ENCODE results near the gene RBM6. TPM values are rescaled to one million over a fixed set of nuclear protein-coding genes. Genes with fewer than 3 reads are reported as not detected.

Gene RBM6
- total and polyA plus RNA-seq, 2 experiments from 2014 or later, result 66.6 to 97.6 TPM

DNA sequence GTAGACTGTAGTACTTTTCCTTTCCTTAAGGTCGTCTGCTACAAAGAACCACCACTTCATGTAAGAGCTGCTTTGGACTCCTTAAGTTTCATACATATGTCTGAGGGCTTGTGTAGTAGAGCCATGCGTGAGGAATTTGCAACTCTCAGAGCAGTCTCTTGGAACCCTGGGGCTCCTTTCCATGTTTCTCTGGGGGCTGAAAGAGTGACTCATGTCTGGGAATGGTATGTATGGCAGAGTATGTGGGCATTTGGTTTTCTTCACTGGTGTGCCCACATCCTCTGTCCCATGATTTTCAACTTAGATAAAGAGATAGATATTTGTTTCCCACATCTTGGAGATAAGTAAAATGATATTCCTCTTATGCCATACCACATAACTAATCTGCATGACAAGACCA lies 128.2 kb downstream of the RBM6 start (continued):
- TF ChIP-seq ZNF462 (CRISPR knock-in tag; IDR thresholded peaks at IDR 0.05), result no peak
- no peak for TF ChIP-seq NANOG (IDR thresholded peaks at IDR 0.05; ENCODE audit: borderline replicate concordance)
- TF ChIP-seq, protein P1, sequence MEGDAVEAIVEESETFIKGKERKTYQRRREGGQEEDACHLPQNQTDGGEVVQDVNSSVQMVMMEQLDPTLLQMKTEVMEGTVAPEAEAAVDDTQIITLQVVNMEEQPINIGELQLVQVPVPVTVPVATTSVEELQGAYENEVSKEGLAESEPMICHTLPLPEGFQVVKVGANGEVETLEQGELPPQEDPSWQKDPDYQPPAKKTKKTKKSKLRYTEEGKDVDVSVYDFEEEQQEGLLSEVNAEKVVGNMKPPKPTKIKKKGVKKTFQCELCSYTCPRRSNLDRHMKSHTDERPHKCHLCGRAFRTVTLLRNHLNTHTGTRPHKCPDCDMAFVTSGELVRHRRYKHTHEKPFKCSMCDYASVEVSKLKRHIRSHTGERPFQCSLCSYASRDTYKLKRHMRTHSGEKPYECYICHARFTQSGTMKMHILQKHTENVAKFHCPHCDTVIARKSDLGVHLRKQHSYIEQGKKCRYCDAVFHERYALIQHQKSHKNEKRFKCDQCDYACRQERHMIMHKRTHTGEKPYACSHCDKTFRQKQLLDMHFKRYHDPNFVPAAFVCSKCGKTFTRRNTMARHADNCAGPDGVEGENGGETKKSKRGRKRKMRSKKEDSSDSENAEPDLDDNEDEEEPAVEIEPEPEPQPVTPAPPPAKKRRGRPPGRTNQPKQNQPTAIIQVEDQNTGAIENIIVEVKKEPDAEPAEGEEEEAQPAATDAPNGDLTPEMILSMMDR (conservative IDR thresholded peaks at IDR 0.05; ENCODE audit: low read depth in 2 of 2), result no peak
- no peak for TF ChIP-seq ZNF331 (CRISPR knock-in tag; IDR thresholded peaks at IDR 0.05; ENCODE audit: low read depth)
- no peak for TF ChIP-seq EZH2phosphoT487 (IDR thresholded peaks at IDR 0.05; ENCODE audit: unreplicated experiment)
- TF ChIP-seq, protein P2, sequence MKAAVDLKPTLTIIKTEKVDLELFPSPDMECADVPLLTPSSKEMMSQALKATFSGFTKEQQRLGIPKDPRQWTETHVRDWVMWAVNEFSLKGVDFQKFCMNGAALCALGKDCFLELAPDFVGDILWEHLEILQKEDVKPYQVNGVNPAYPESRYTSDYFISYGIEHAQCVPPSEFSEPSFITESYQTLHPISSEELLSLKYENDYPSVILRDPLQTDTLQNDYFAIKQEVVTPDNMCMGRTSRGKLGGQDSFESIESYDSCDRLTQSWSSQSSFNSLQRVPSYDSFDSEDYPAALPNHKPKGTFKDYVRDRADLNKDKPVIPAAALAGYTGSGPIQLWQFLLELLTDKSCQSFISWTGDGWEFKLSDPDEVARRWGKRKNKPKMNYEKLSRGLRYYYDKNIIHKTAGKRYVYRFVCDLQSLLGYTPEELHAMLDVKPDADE (IDR thresholded peaks at IDR 0.05), result no peak

DNA sequence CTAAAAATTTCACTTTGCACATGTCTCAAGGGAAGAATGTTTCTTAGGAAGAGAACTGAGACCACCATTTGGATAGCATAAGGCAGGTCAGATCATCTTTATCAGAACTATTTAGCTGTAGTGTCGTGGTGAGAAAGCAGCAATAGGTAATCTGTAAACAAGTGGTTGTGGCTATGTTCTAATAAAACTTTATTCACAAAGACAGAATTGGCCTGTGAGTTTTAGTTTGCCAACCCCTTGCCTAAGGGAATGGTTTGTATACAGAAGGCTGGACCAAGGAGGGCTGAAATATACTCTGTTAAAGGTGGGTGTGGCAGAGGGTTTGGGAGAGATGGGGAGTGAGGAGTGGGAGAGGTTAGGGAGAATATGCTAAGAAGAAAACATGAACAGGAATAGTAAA lies 138.1 kb downstream of the RBM6 start:
- ATAC-seq (no peak), DNase-seq (ENCODE audit: low spot score) (no peak)
- Histone ChIP-seq H3K27me3 (ENCODE audit: insufficient read depth) (no peaks in the 10 kb centered on the region), H3K36me3 (ENCODE audit: insufficient read depth) (peaks cover 18% of the 10 kb centered on the region), H3F3A (replicated peaks; ENCODE audit: low read depth) (0 out of 2 replicates have a peak, but pooled peaks cover 2% of the 10 kb centered on the region), H2AFZ (no peak overlapping the region), H3K4me3 (no peak overlapping the region), H3K27ac (ENCODE audit: low read depth) (no peak overlapping the region), H4K20me1 (replicated peaks; ENCODE audit: insufficient read depth) (0 out of 2 replicates have a peak, but pooled peaks cover 6% of the 10 kb centered on the region), H3K9me2 (ENCODE audit: insufficient read depth) (no peaks in the 10 kb centered on the region), H3K4me2 (no peak overlapping the region), H3K79me2 (replicated peaks; ENCODE audit: insufficient read depth) (no peaks in the 10 kb centered on the region), H3K4me1 (ENCODE audit: insufficient read depth) (no peaks in the 10 kb centered on the region)
- Mint-ChIP-seq H3K4me3 (no peak overlapping the region), H3K9me3 (peaks cover 2% of the 10 kb centered on the region; the same call in 1 of the 3 replicates), H3K27ac (no peak overlapping the region), H3K27me3 (ENCODE audit: insufficient read depth, low read depth, poor library complexity) (peaks cover 7% of the 10 kb centered on the region), H3K36me3 (ENCODE audit: low read depth) (peaks cover 33% of the 10 kb centered on the region), H3K4me1 (no peaks in the 10 kb centered on the region)
- TF ChIP-seq STAT1 (IDR thresholded peaks at IDR 0.05; ENCODE audit: unreplicated experiment) (no peak), ZNF331 (CRISPR knock-in tag; IDR thresholded peaks at IDR 0.05; ENCODE audit: low read depth) (no peak), EZH2phosphoT487 (IDR thresholded peaks at IDR 0.05; ENCODE audit: unreplicated experiment) (no peak), NANOG (IDR thresholded peaks at IDR 0.05; ENCODE audit: borderline replicate concordance) (no peak)
- TF ChIP-seq, protein P1 (conservative IDR thresholded peaks at IDR 0.05; ENCODE audit: low read depth in 2 of 2), result no peak
- TF ChIP-seq, protein P2 (IDR thresholded peaks at IDR 0.05), result no peak

All from GM23338 (cell line).